Islet precursor cell (in vitro differentiated cells): ENCODE measurements around the gene ZNF765.
A peak's percentile ranks its signal among the peaks of the same experiment; 100 is the strongest.
"Not testable (repeated sequence)": the region's sequence is repeated elsewhere in the genome, so short reads cannot be mapped to it uniquely, and the experiment has no call there.

Experiments used
- DNase-seq: peaks from one replicate; pipeline ENCODE4 v3.0.0-alpha.2; 2018

The ZNF765 gene

DNA sequence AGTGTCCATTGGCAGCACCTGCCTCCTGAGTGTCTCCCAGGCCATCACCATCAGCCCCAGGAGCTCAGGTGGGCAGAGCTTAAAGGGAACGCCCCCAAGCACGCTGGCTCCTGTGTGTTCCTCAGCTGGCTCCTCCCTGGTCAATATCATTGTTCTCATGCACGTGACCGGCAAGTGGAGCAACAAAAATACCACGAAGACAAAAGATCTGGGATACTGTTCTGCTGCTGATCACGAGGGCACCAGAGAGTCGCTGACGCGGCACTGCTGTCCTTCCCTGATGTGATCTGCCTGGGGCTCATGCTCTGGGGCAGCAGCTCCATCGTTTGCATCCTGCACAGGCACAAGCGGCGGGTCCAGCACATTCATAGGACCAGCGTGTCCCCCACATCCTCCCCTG is 28.1 kb downstream of the ZNF765 start:
- not testable (repeated sequence) for DNase-seq

GRCh38 chr19:53423680-53424079 is 28.7 kb downstream of the ZNF765 start:
- not testable (repeated sequence) for DNase-seq

DNA sequence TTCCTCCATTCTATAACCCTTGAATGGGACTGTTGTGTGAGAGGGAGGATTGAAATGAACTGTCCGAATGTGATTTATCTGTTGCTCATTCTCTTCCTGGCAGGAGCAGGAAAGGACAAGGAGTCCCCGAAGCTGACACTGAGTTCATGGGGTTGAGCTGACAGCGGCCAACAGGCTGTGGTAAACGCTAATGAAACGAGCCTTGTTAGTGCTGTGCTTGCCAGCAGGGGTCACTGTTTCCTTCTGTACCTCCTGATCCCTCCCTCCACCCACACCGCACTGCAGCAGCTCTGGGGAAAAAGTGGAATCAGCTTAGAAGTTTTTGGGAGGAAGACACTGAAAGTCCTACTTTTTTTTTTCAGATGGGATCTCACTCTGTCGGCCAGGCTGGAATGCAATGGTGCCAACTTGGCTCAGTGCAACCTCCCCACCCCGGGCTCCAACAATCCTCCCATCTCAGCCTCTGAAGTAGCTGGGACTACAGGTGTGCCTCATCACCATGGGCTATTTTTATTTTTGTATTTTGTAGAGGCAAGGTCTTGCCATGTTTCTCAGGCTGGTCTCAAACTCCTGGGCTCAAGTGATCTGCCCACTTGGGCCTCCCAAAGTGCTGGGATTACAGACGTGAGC is 30.1 kb downstream of the ZNF765 start:
- peak; percentile 86 for DNase-seq

- DNase-seq: peak; percentile 98
These were observed 36.6 kb downstream of the ZNF765 start, which contains the start of gene ZNF761 for GRCh38 chr19:53431399-53432087. Gene ZNF761, plus strand, starts transcription at chr19:53431984. Its CDS starts 15,285 bp downstream, at chr19:53447269.

- peak; percentile 60 for DNase-seq
These were observed 37.2 kb downstream of the ZNF765 start for GRCh38 chr19:53432088-53432661.

DNA sequence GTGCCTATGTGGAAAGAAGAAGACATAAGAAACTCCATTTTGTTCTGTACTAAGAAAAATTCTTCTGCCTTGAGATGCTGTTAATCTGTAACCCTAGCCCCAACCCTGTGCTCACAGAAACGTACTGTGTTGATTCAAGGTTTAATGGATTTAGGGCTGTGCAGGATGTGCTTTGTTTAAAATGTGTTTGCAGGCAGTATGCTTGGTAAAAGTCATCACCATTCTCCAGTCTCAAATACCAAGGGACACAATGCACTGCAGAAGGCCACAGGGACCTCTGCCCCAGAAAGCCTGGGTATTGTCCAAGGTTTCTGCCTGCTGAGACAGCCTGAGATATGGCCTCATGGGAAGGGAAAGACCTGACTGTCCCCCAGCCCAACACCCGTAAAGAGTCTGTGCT is 48.9 kb downstream of the ZNF765 start:
- not testable (repeated sequence) for DNase-seq

DNA sequence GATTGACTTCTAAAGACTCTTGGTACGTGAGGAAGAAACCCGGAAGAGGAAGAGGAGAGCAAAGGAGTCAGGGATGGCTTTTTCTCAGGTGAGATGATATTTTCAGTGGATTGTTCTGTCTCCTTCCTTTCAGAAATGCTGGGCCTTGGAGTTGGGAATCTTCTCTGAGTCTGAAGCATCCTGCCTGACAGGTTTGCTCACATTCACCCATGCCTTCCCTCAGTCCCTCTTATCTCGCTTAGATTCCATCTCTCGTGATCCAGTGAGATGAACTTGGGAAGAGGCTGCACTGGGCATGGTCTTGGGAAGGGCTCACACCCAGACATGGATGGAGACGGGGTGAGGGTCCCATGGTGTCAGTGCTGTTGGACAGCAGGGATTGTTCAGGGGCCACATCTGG is 52.2 kb downstream of the ZNF765 start:
- DNase-seq: not testable (repeated sequence)

GRCh38 chr19:53455828-53456227 is 60.9 kb downstream of the ZNF765 start:
- no peak for DNase-seq

GRCh38 chr19:53460131-53460721 is 65.3 kb downstream of the ZNF765 start:
- DNase-seq: not testable (repeated sequence)

GRCh38 chr19:53461866-53462265 is 66.9 kb downstream of the ZNF765 start:
- no peak for DNase-seq

DNA sequence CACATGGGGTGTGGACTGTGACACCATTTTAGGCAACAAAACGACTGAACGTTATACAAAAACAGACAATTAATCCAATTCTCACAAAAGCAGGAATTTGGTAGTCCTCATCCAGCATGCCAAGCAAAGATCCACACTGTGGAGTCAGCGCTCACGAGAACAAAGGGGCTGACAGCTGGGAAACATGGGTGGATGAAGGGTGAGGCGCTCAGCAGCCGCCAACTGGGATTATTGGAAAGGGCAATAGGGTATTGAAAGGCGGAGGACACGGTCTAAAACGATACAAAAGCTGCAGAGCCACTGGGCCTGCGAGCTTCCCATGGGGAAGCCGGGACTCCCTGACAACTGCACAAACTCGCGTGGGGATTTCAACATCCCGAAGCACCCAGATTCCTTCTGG is 67.9 kb downstream of the ZNF765 start:
- no peak for DNase-seq

- DNase-seq: peak; percentile 65
These were observed 68.3 kb downstream of the ZNF765 start for GRCh38 chr19:53463263-53463662.

GRCh38 chr19:53466726-53467484 is 72.0 kb downstream of the ZNF765 start:
- DNase-seq: no peak

GRCh38 chr19:53467485-53468262 is 72.7 kb downstream of the ZNF765 start, which contains the start of gene ZNF813:
Gene ZNF813, plus strand, starts transcription at chr19:53467733. Its CDS starts 16,090 bp downstream, at chr19:53483823.
- peak; percentile 95 for DNase-seq

DNA sequence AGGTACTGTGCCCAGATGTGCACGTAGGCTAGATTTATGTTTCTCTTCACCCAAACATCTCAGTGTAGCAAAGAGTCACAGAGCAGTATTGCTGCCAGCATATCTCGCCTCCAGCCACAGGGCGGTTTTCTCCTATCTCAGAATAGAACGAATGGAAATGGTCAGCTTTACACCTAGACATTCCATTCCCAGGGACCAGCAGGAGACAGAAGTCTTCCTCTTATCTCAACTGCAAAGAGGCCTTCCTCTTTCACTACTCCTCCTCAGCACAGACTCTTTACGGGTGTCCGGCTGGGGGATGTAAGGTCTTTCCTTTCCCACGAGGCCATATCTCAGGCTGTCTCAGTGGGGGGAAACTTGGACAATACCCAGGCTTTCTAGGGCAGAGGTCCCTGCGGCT is 73.7 kb downstream of the ZNF765 start:
- DNase-seq: not testable (repeated sequence)

GRCh38 chr19:53471916-53472315 is 77.0 kb downstream of the ZNF765 start:
- no peak for DNase-seq

- not testable (repeated sequence) for DNase-seq
These were observed 79.9 kb downstream of the ZNF765 start for GRCh38 chr19:53474832-53475231.

- not testable (repeated sequence) for DNase-seq
These were observed 80.5 kb downstream of the ZNF765 start for GRCh38 chr19:53475470-53475869.
